CD4-positive, alpha-beta memory T cell (primary cell): ENCODE data around the gene HIP1. TPM values are rescaled to one million over a fixed set of nuclear protein-coding genes. Genes with fewer than 3 reads are reported as not detected.
"Not testable (repeated sequence)": the region's sequence is repeated elsewhere in the genome, so short reads cannot be mapped to it uniquely, and the experiment has no call there.

Experiments
- CTCF ChIA-PET: fragments of 350-600 bp; sonication (Branson Sonifier 250); formaldehyde crosslinking; loops from one replicate; lab custom pipeline; 2021; ENCODE audit warnings: inconsistent platforms; ENCODE audit not compliant: partially characterized antibody; lab: Charles Lee
- POLR2A ChIA-PET: fragments of 350-600 bp; sonication (Branson Sonifier 250); formaldehyde crosslinking; loops from one replicate; lab custom pipeline; 2021; ENCODE audit not compliant: partially characterized antibody; lab: Charles Lee
- DNase-seq, 5 donors: peaks; one replicate each; pipeline versions ENCODE4 v3.0.0 to v3.0.0-alpha.2; 2020 to 2022; ENCODE audit warnings: mixed read lengths in 1 of 5
- H3K27ac ChIP-seq: one replicate; pipeline ENCODE4 v1.7.0; 2013; ENCODE audit warnings: low read depth, low read length
- H3K27me3 ChIP-seq: 2 replicates; pipeline ENCODE4 v1.7.0; 2013; ENCODE audit warnings: mild to moderate bottlenecking, low read length, moderate library complexity; ENCODE audit not compliant: insufficient read depth
- H3K36me3 ChIP-seq: 2 replicates; pipeline ENCODE4 v1.7.0; 2013; ENCODE audit warnings: mild to moderate bottlenecking, low read length, moderate library complexity; ENCODE audit not compliant: insufficient read depth
- H3K4me1 ChIP-seq: 2 replicates; pipeline ENCODE4 v1.7.0; 2013; ENCODE audit warnings: mild to moderate bottlenecking, low read length, moderate library complexity; ENCODE audit not compliant: insufficient read depth
- H3K4me3 ChIP-seq, 2 donors: one replicate each; pipeline ENCODE4 v1.7.0; 2013; ENCODE audit warnings: low read length in 2 of 2, mild to moderate bottlenecking in 1 of 2
- H3K9me3 ChIP-seq, 2 donors: one replicate each; pipeline ENCODE4 v1.7.0; 2013; ENCODE audit warnings: low read length in 2 of 2, control low read depth in 1 of 2; ENCODE audit not compliant: control insufficient read depth in 1 of 2
- H3K27ac Mint-ChIP-seq, 7 donors: one replicate each; pipeline ENCODE4 v1.8.0; 2020 to 2021; ENCODE audit warnings: mixed read lengths in 7 of 7, mild to moderate bottlenecking in 6 of 7, inconsistent platforms in 3 of 7, moderate library complexity in 3 of 7
- H3K27me3 Mint-ChIP-seq, 2 donors: one replicate each; pipeline ENCODE4 v1.8.0; 2020 to 2021; ENCODE audit warnings: mixed read lengths in 2 of 2
- H3K36me3 Mint-ChIP-seq, 2 donors: one replicate each; pipeline ENCODE4 v1.8.0; 2020 to 2021; ENCODE audit warnings: mixed read lengths in 2 of 2, inconsistent platforms in 1 of 2, mild to moderate bottlenecking in 1 of 2
- H3K4me1 Mint-ChIP-seq, 4 donors: one replicate each; pipeline ENCODE4 v1.8.0; 2020 to 2021; ENCODE audit warnings: mixed read lengths in 4 of 4, mild to moderate bottlenecking in 1 of 4
- H3K4me3 Mint-ChIP-seq, 8 donors: one replicate each; pipeline ENCODE4 v1.8.0; 2020 to 2021; ENCODE audit warnings: mixed read lengths in 8 of 8, mild to moderate bottlenecking in 7 of 8, moderate library complexity in 6 of 8, inconsistent platforms in 3 of 8
- H3K9me3 Mint-ChIP-seq, 8 donors: one replicate each; pipeline ENCODE4 v1.8.0; 2020 to 2021; ENCODE audit warnings: mixed read lengths in 8 of 8, mild to moderate bottlenecking in 5 of 8, inconsistent platforms in 3 of 8, moderate library complexity in 1 of 8
- intact Hi-C: fragments of 100-400 bp; cut with micrococcal nuclease; formaldehyde crosslinking; loops from one replicate; pipeline ENCODE4 v1.15.1; 2023
- polyA plus RNA-seq, 2 donors: library from polyadenylated mRNA; unstranded; fragments of 300-500 nt; fragmentation: Illumina TruSeq; gene quantifications; one replicate each; pipeline ENCODE4 v1.2.3, GENCODE V29; 2021
- total RNA-seq, 2 experiments: library from RNA; stranded (reverse); gene quantifications; one replicate each; pipeline ENCODE4 v1.2.3, GENCODE V29; 2021

Gene HIP1
- total and polyA plus RNA-seq, 4 experiments from 2014 or later: 2.2 to 3.5 (median 3.1) TPM; not detected in 1

GRCh38 chr7:75773958-75774357 is 35.2 kb upstream of the HIP1 start:
- CTCF ChIA-PET, H3K36me3 Mint-ChIP-seq: not testable (repeated sequence)
- peaks cover 10% of the 10 kb centered on the region for H3K4me1 ChIP-seq

GRCh38 chr7:75772081-75773077 is 33.6 kb upstream of the HIP1 start, which contains the start of gene CCL26:
CCL26 (minus strand) TSS chr7:75772211; CDS start chr7:75772176, 35 bp downstream.
- Mint-ChIP-seq H3K27ac (no peak within 1 kb of the TSS), H3K4me3 (peak within 1 kb of the TSS in 1 of 8 donors; percentile 71), H3K4me1 (peaks cover 5 to 14% (median 6%) of the 10 kb centered on the region in 4 donors), H3K9me3 (no peaks in the 10 kb centered on the region), H3K27me3 (no peaks in the 10 kb centered on the region), H3K36me3 (no peaks in the 10 kb centered on the region)
- CTCF ChIA-PET: interaction anchor here (1.6 kb wide), 1 partner anchor 10 kb away, joined by 3 read pairs; no protein-coding TSS in a partner anchor
- Histone ChIP-seq H3K9me3 (no peaks in the 10 kb centered on the region), H3K36me3 (no peaks in the 10 kb centered on the region), H3K27ac (no peak within 1 kb of the TSS), H3K27me3 (no peaks in the 10 kb centered on the region), H3K4me3 (no peak within 1 kb of the TSS), H3K4me1 (peaks cover 10% of the 10 kb centered on the region)
- POLR2A ChIA-PET: no interaction called here
- intact Hi-C loops: no loop called here
- DNase-seq: no peak

More at GRCh38 chr7:75773958-75774357, 35.2 kb upstream of the HIP1 start:
- POLR2A ChIA-PET, H3K4me3 ChIP-seq, H3K4me3 Mint-ChIP-seq, H3K27ac ChIP-seq, H3K9me3 Mint-ChIP-seq, H3K27me3 ChIP-seq, H3K27ac Mint-ChIP-seq, intact Hi-C loops, H3K36me3 ChIP-seq, H3K27me3 Mint-ChIP-seq, DNase-seq, H3K9me3 ChIP-seq: not testable (repeated sequence)
- H3K4me1 Mint-ChIP-seq: peaks cover 5 to 14% (median 8%) of the 10 kb centered on the region in 4 donors

- POLR2A ChIA-PET: no interaction called here
- Histone ChIP-seq H3K36me3 (no peaks in the 10 kb centered on the region), H3K27ac (no peak overlapping the region), H3K9me3 (no peaks in the 10 kb centered on the region), H3K4me1 (peaks cover under 1% of the 10 kb centered on the region), H3K27me3 (no peaks in the 10 kb centered on the region), H3K4me3 (no peak overlapping the region)
- Mint-ChIP-seq H3K9me3 (no peaks in the 10 kb centered on the region), H3K27me3 (no peaks in the 10 kb centered on the region), H3K4me3 (no peak overlapping the region), H3K4me1 (peaks cover 0 to 9% (median under 1%) of the 10 kb centered on the region in 4 donors), H3K27ac (no peak overlapping the region), H3K36me3 (no peaks in the 10 kb centered on the region)
- CTCF ChIA-PET: interaction anchor here (1.2 to 1.6 kb wide), 2 partner anchors 9 to 249 kb away, joined by 3 read pairs; no protein-coding TSS in a partner anchor
- DNase-seq: no peak
- intact Hi-C loops: no loop called here
These were observed 32.5 kb upstream of the HIP1 start for GRCh38 chr7:75771224-75771623.

GRCh38 chr7:75762350-75762917 is 23.7 kb upstream of the HIP1 start:
- H3K4me3 ChIP-seq: no peak overlapping the region
- H3K4me1 ChIP-seq: no peaks in the 10 kb centered on the region
- H3K36me3 ChIP-seq: no peaks in the 10 kb centered on the region
- peaks cover 2 to 4% (median 4%) of the 10 kb centered on the region in 4 donors for H3K4me1 Mint-ChIP-seq
- no peaks in the 10 kb centered on the region for H3K36me3 Mint-ChIP-seq
- ChIA-PET CTCF (interaction anchor here (0.7 to 2.8 kb wide), 17 partner anchors 9 to 699 kb away, joined by 3 to 10 read pairs (median 3); partner anchors contain the start of gene HIP1), POLR2A (no interaction called here)
- no peaks in the 10 kb centered on the region for H3K9me3 ChIP-seq
- DNase-seq: peak in 4 of 5 donors; percentile 50 to 58 (median 54)
- H3K27ac Mint-ChIP-seq: no peak overlapping the region
- peaks cover 0 to 4% of the 10 kb centered on the region in 2 donors for H3K27me3 Mint-ChIP-seq
- intact Hi-C loops: loop anchor here (1.0 kb wide), 2 partner anchors 23 to 119 kb away; no protein-coding TSS in a partner anchor
- peaks cover 0 to 4% (median 0%) of the 10 kb centered on the region in 8 donors for H3K9me3 Mint-ChIP-seq
- no peak overlapping the region for H3K4me3 Mint-ChIP-seq
- no peaks in the 10 kb centered on the region for H3K27me3 ChIP-seq
- no peak overlapping the region for H3K27ac ChIP-seq

GRCh38 chr7:75761801-75762200 is 23.1 kb upstream of the HIP1 start:
- H3K27ac ChIP-seq, H3K9me3 Mint-ChIP-seq, H3K4me3 Mint-ChIP-seq, H3K27me3 ChIP-seq, H3K9me3 ChIP-seq, H3K4me3 ChIP-seq, H3K27me3 Mint-ChIP-seq, DNase-seq, H3K27ac Mint-ChIP-seq, H3K4me1 Mint-ChIP-seq, H3K4me1 ChIP-seq, POLR2A ChIA-PET, H3K36me3 Mint-ChIP-seq, H3K36me3 ChIP-seq: not testable (repeated sequence)
- intact Hi-C loops: loop anchor here (1.0 kb wide), 2 partner anchors 22 to 118 kb away; no protein-coding TSS in a partner anchor
- CTCF ChIA-PET: interaction anchor here (0.7 to 2.8 kb wide), 18 partner anchors 8 to 698 kb away, joined by 3 to 10 read pairs (median 3); partner anchors contain the start of gene HIP1

- Histone ChIP-seq H3K4me3 (no peak overlapping the region), H3K36me3 (no peaks in the 10 kb centered on the region), H3K27me3 (no peaks in the 10 kb centered on the region), H3K9me3 (no peaks in the 10 kb centered on the region), H3K4me1 (no peaks in the 10 kb centered on the region), H3K27ac (no peak overlapping the region)
- H3K9me3 Mint-ChIP-seq: peaks cover 0 to 4% (median 0%) of the 10 kb centered on the region in 8 donors
- POLR2A ChIA-PET: no interaction called here
- H3K4me1 Mint-ChIP-seq: peaks cover 4% of the 10 kb centered on the region in 4 donors
- H3K27ac Mint-ChIP-seq: no peak overlapping the region
- H3K4me3 Mint-ChIP-seq: no peak overlapping the region
- no peaks in the 10 kb centered on the region for H3K36me3 Mint-ChIP-seq
- DNase-seq: no peak
- H3K27me3 Mint-ChIP-seq: peaks cover 0 to 4% of the 10 kb centered on the region in 2 donors
- CTCF ChIA-PET: interaction anchor here (1.2 kb wide), 1 partner anchor 9 kb away, joined by 4 read pairs; no protein-coding TSS in a partner anchor
- intact Hi-C loops: no loop called here
These were observed 19.8 kb upstream of the HIP1 start for GRCh38 chr7:75758491-75758890.
